ENCODE data around the gene TMX4. TPM values are rescaled to one million over a fixed set of nuclear protein-coding genes. Genes with fewer than 3 reads are reported as not detected.
A peak's percentile ranks its signal among the peaks of the same experiment; 100 is the strongest.

The TMX4 gene
- total and polyA plus RNA-seq, 4 experiments from 2014 or later: 62.5 to 74.6 (median 72.1) TPM

DNA sequence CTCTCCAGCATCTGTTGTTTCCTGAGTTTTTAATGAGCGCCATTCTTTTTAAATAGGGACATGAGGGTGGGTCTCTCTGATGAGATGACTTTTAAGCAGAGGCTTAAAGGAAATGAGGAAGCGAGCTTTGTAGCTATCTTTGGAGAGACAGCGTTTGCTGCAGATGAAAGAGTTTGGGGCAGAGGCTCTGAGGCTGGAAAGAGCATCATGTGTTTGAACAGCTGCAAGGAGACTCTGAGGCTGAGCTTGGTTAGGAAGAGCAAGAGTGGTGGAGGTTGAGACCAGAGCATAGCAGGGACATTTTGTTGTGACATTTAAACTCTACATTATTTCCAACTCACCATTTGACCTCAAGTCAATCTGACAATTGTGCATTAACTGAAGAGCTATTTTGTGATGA, 38.3 kb upstream of the TMX4 start:
- CTCF ChIA-PET (ENCODE audit: partially characterized antibody): interaction anchor here (1.3 kb wide), 1 partner anchor 13 kb away, joined by 4 read pairs; no protein-coding TSS in a partner anchor
- intact Hi-C loops (cut with micrococcal nuclease): no loop called here
- Mint-ChIP-seq H3K36me3 (no peaks in the 10 kb centered on the region), H3K9me3 (no peaks in the 10 kb centered on the region), H3K27ac (no peak overlapping the region), H3K4me3 (no peak overlapping the region), H3K27me3 (peaks cover 0 to 1% of the 10 kb centered on the region in 2 donors), H3K4me1 (peaks cover 0 to 2% (median 0%) of the 10 kb centered on the region in 4 donors)
- no peak overlapping the region for H3K4me3 ChIP-seq (ENCODE audit: low read length in 2 of 2)
- POLR2A ChIA-PET (ENCODE audit: partially characterized antibody): no interaction called here
- H3K36me3 ChIP-seq (ENCODE audit: insufficient read depth, low read length): no peaks in the 10 kb centered on the region
- H3K27me3 ChIP-seq (ENCODE audit: insufficient read depth, low read length): no peaks in the 10 kb centered on the region
- H3K9me3 ChIP-seq (ENCODE audit: control insufficient read depth in 1 of 2, low read length in 2 of 2): no peaks in the 10 kb centered on the region
- DNase-seq: no peak
- no peak overlapping the region for H3K27ac ChIP-seq (ENCODE audit: low read depth, low read length)
- no peaks in the 10 kb centered on the region for H3K4me1 ChIP-seq (ENCODE audit: insufficient read depth, low read length)

DNA sequence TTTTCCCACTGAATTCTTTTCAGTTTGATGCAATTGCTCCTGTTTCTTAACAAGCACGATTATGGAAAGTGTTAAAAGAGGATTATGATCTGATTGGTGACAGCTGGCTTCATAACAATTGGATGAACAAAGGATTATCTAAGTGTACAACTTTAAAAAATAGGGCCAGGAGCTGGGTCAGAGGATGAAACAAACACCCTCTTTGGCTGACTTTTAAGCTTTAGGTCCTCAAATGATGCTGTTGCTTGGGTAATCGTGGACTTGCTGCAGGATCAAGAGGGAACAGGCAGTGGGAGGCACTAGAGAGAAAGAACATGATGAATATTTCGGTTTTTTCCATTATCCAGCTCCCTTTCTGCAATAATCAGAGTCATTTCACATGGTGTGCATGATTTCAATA, 35.5 kb upstream of the TMX4 start:
- Mint-ChIP-seq H3K4me3 (no peak overlapping the region), H3K4me1 (peaks cover 0 to 3% (median 0%) of the 10 kb centered on the region in 4 donors), H3K27me3 (no peaks in the 10 kb centered on the region), H3K9me3 (no peaks in the 10 kb centered on the region), H3K27ac (no peak overlapping the region), H3K36me3 (no peaks in the 10 kb centered on the region)
- intact Hi-C loops (cut with micrococcal nuclease): no loop called here
- H3K27me3 ChIP-seq (ENCODE audit: insufficient read depth, low read length): no peaks in the 10 kb centered on the region
- ChIA-PET POLR2A (ENCODE audit: partially characterized antibody) (no interaction called here), CTCF (ENCODE audit: partially characterized antibody) (interaction anchor here (4.7 kb wide), 1 partner anchor 11 kb away, joined by 24 read pairs; no protein-coding TSS in a partner anchor)
- no peaks in the 10 kb centered on the region for H3K36me3 ChIP-seq (ENCODE audit: insufficient read depth, low read length)
- DNase-seq: no peak
- H3K9me3 ChIP-seq (ENCODE audit: control insufficient read depth in 1 of 2, low read length in 2 of 2): no peaks in the 10 kb centered on the region
- no peak overlapping the region for H3K4me3 ChIP-seq (ENCODE audit: low read length in 2 of 2)
- no peaks in the 10 kb centered on the region for H3K4me1 ChIP-seq (ENCODE audit: insufficient read depth, low read length)
- H3K27ac ChIP-seq (ENCODE audit: low read depth, low read length): no peak overlapping the region

- H3K4me3 ChIP-seq (ENCODE audit: low read length in 2 of 2): no peak overlapping the region
- Mint-ChIP-seq H3K27ac (no peak overlapping the region), H3K36me3 (no peaks in the 10 kb centered on the region), H3K9me3 (no peaks in the 10 kb centered on the region), H3K4me1 (peaks cover 0 to 2% (median 0%) of the 10 kb centered on the region in 4 donors), H3K27me3 (peaks cover 0 to 1% of the 10 kb centered on the region in 2 donors), H3K4me3 (no peak overlapping the region)
- no peaks in the 10 kb centered on the region for H3K36me3 ChIP-seq (ENCODE audit: insufficient read depth, low read length)
- H3K27me3 ChIP-seq (ENCODE audit: insufficient read depth, low read length): no peaks in the 10 kb centered on the region
- intact Hi-C loops (cut with micrococcal nuclease): no loop called here
- no peak for DNase-seq
- ChIA-PET POLR2A (ENCODE audit: partially characterized antibody) (no interaction called here), CTCF (ENCODE audit: partially characterized antibody) (interaction anchor here (0.6 to 1.7 kb wide), 4 partner anchors 20 to 85 kb away, joined by 3 to 4 read pairs (median 3); no protein-coding TSS in a partner anchor)
- H3K9me3 ChIP-seq (ENCODE audit: control insufficient read depth in 1 of 2, low read length in 2 of 2): no peaks in the 10 kb centered on the region
- H3K27ac ChIP-seq (ENCODE audit: low read depth, low read length): no peak overlapping the region
- no peaks in the 10 kb centered on the region for H3K4me1 ChIP-seq (ENCODE audit: insufficient read depth, low read length)
Measured at GRCh38 chr20:8050157-8050837, 30.7 kb upstream of the TMX4 start.

DNA sequence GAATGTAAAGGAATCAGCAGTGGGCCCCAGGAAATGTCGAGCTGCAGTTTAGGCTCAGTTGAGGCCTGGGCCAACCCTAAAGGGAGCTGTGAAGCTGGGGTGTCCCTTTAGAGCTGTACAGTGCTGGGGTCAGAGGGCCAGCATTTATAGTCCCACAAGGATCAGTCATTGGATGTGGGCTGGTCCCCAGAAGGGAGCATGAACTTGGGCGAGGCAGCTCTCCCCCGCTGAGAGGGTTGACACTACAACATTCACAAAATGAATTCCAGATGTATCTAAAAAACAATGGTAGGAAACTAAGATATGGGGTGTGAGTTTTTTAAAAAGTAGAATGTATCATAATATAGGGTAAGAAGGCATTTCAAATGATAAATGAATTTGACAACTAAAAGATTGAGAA, 29.7 kb upstream of the TMX4 start:
- Histone ChIP-seq H3K27ac (ENCODE audit: low read depth, low read length) (no peak overlapping the region), H3K9me3 (ENCODE audit: control insufficient read depth in 1 of 2, low read length in 2 of 2) (no peaks in the 10 kb centered on the region), H3K4me1 (ENCODE audit: insufficient read depth, low read length) (no peaks in the 10 kb centered on the region), H3K4me3 (ENCODE audit: low read length in 2 of 2) (no peak overlapping the region), H3K27me3 (ENCODE audit: insufficient read depth, low read length) (no peaks in the 10 kb centered on the region), H3K36me3 (ENCODE audit: insufficient read depth, low read length) (no peaks in the 10 kb centered on the region)
- Mint-ChIP-seq H3K36me3 (no peaks in the 10 kb centered on the region), H3K4me3 (no peak overlapping the region), H3K4me1 (peaks cover 0 to 2% (median 0%) of the 10 kb centered on the region in 4 donors), H3K27me3 (peaks cover 2 to 3% of the 10 kb centered on the region in 2 donors), H3K9me3 (no peaks in the 10 kb centered on the region), H3K27ac (no peak overlapping the region)
- ChIA-PET CTCF (ENCODE audit: partially characterized antibody) (interaction anchor here (1.0 to 1.7 kb wide), 2 partner anchors 19 to 23 kb away, joined by 3 to 4 read pairs; no protein-coding TSS in a partner anchor), POLR2A (ENCODE audit: partially characterized antibody) (no interaction called here)
- intact Hi-C loops (cut with micrococcal nuclease): no loop called here
- no peak for DNase-seq

GRCh38 chr20:8045946-8046345, 26.4 kb upstream of the TMX4 start:
- H3K4me1 Mint-ChIP-seq: peaks cover 0 to 5% (median 3%) of the 10 kb centered on the region in 4 donors
- no peak for DNase-seq
- no peak overlapping the region for H3K4me3 ChIP-seq (ENCODE audit: low read length in 2 of 2)
- H3K9me3 Mint-ChIP-seq: no peaks in the 10 kb centered on the region
- CTCF ChIA-PET (ENCODE audit: partially characterized antibody): interaction anchor here (1.1 to 6.0 kb wide), 8 partner anchors 9 to 676 kb away, joined by 3 to 101 read pairs (median 6); partner anchors contain the start of gene PLCB1
- POLR2A ChIA-PET (ENCODE audit: partially characterized antibody): no interaction called here
- no peak overlapping the region for H3K27ac Mint-ChIP-seq
- no peak overlapping the region for H3K4me3 Mint-ChIP-seq
- no peaks in the 10 kb centered on the region for H3K36me3 ChIP-seq (ENCODE audit: insufficient read depth, low read length)
- no peaks in the 10 kb centered on the region for H3K36me3 Mint-ChIP-seq
- H3K27ac ChIP-seq (ENCODE audit: low read depth, low read length): no peak overlapping the region
- H3K9me3 ChIP-seq (ENCODE audit: control insufficient read depth in 1 of 2, low read length in 2 of 2): no peaks in the 10 kb centered on the region
- no peaks in the 10 kb centered on the region for H3K4me1 ChIP-seq (ENCODE audit: insufficient read depth, low read length)
- intact Hi-C loops (cut with micrococcal nuclease): no loop called here
- H3K27me3 ChIP-seq (ENCODE audit: insufficient read depth, low read length): no peaks in the 10 kb centered on the region
- H3K27me3 Mint-ChIP-seq: peaks cover 6 to 10% of the 10 kb centered on the region in 2 donors

DNA sequence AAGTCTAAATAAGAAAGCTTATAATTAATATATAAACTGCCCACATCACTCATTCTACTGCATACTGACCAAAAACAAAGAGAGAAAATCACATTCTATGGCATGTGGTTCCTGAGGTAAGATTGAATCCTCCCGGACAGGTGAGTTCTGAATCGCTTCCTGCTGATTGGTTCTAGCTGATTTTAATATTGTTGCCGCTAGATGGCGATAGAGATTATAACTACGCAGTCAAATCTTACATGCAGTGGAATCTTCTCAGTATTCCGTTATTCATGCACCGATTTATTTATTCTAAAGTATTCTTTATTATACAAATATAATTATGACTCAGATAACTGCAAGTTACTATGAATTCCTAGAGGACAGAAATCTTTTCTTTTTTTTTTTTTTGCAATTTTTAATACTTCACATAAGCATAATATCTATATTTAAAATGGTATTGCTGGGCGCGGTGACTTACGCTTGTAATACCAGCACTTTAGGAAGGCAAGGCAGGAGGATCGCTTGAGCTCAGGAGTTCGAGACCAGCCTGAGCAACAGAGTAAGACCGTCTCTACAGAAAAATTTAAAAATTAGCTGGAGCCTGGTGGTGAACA, 24.2 kb upstream of the TMX4 start:
- Mint-ChIP-seq H3K9me3 (no peaks in the 10 kb centered on the region), H3K27ac (no peak overlapping the region), H3K4me1 (peaks cover 0 to 4% (median 3%) of the 10 kb centered on the region in 4 donors), H3K36me3 (no peaks in the 10 kb centered on the region), H3K27me3 (peaks cover 9 to 11% of the 10 kb centered on the region in 2 donors), H3K4me3 (peak overlapping the region in 1 of 8 donors; percentile 61)
- CTCF ChIA-PET (ENCODE audit: partially characterized antibody): interaction anchor here (0.7 to 6.0 kb wide), 35 partner anchors 9 to 678 kb away, joined by 3 to 101 read pairs (median 4); no protein-coding TSS in a partner anchor
- Histone ChIP-seq H3K9me3 (ENCODE audit: control insufficient read depth in 1 of 2, low read length in 2 of 2) (no peaks in the 10 kb centered on the region), H3K27me3 (ENCODE audit: insufficient read depth, low read length) (no peaks in the 10 kb centered on the region), H3K4me3 (ENCODE audit: low read length in 2 of 2) (no peak overlapping the region), H3K27ac (ENCODE audit: low read depth, low read length) (no peak overlapping the region), H3K4me1 (ENCODE audit: insufficient read depth, low read length) (no peaks in the 10 kb centered on the region), H3K36me3 (ENCODE audit: insufficient read depth, low read length) (no peaks in the 10 kb centered on the region)
- intact Hi-C loops (cut with micrococcal nuclease): loop anchor here (1.0 to 5.0 kb wide), 5 partner anchors 24 to 679 kb away; partner anchors contain the start of gene TMX4
- POLR2A ChIA-PET (ENCODE audit: partially characterized antibody): interaction anchor here (0.6 to 2.1 kb wide), 5 partner anchors 18 to 678 kb away, joined by 3 to 13 read pairs (median 4); partner anchors contain the start of gene TMX4
- peak; percentile 37 to 70 (median 67) for DNase-seq

GRCh38 chr20:8039042-8039441, 19.5 kb upstream of the TMX4 start:
- Histone ChIP-seq H3K9me3 (ENCODE audit: control insufficient read depth in 1 of 2, low read length in 2 of 2) (no peaks in the 10 kb centered on the region), H3K4me3 (ENCODE audit: low read length in 2 of 2) (no peak overlapping the region), H3K36me3 (ENCODE audit: insufficient read depth, low read length) (no peaks in the 10 kb centered on the region), H3K27me3 (ENCODE audit: insufficient read depth, low read length) (no peaks in the 10 kb centered on the region), H3K27ac (ENCODE audit: low read depth, low read length) (no peak overlapping the region), H3K4me1 (ENCODE audit: insufficient read depth, low read length) (no peaks in the 10 kb centered on the region)
- no peak overlapping the region for H3K4me3 Mint-ChIP-seq
- POLR2A ChIA-PET (ENCODE audit: partially characterized antibody): no interaction called here
- no peaks in the 10 kb centered on the region for H3K36me3 Mint-ChIP-seq
- DNase-seq: no peak
- H3K9me3 Mint-ChIP-seq: no peaks in the 10 kb centered on the region
- intact Hi-C loops (cut with micrococcal nuclease): no loop called here
- CTCF ChIA-PET (ENCODE audit: partially characterized antibody): interaction anchor here (1.5 kb wide), 1 partner anchor 349 kb away, joined by 5 read pairs; no protein-coding TSS in a partner anchor
- peaks cover 10 to 11% of the 10 kb centered on the region in 2 donors for H3K27me3 Mint-ChIP-seq
- H3K4me1 Mint-ChIP-seq: peaks cover 0 to 4% (median 3%) of the 10 kb centered on the region in 4 donors
- H3K27ac Mint-ChIP-seq: no peak overlapping the region

All from CD4-positive, alpha-beta memory T cell (primary cell).